Psoas muscle (tissue), 8 donors: ENCODE measurements around the gene POGZ. TPM values are rescaled to one million over a fixed set of nuclear protein-coding genes. Genes with fewer than 3 reads are reported as not detected.

Source experiments
- ATAC-seq, 4 donors: fragments of 200-7000 bp; cut with Tn5 transposase; one replicate each; pipeline ENCODE4 v1.9.1; 2020; ENCODE audit warnings: moderate library complexity in 3 of 4, mild to moderate bottlenecking in 2 of 4
- DNase-seq, 2 donors: peaks; one replicate each; pipeline ENCODE4 v3.0.0-alpha.2; 2020
- H3K27ac ChIP-seq: fragments of 200-600 bp; one replicate; pipeline ENCODE4 v1.8.0; 2022
- H3K27me3 ChIP-seq, 3 donors: fragments of 200-600 bp in 1 of 3; one replicate each; pipeline versions ENCODE4 v1.6.1 to v1.8.0; 2013 to 2022; ENCODE audit warnings: low read length in 2 of 3, mild to moderate bottlenecking in 2 of 3, moderate library complexity in 1 of 3; ENCODE audit not compliant: insufficient read depth in 3 of 3
- H3K36me3 ChIP-seq, 2 donors: fragments of 200-600 bp in 1 of 2; one replicate each; pipeline versions ENCODE4 v1.6.1 to v1.8.0; 2013 to 2022; ENCODE audit warnings: low read depth in 1 of 2, mild to moderate bottlenecking in 1 of 2, moderate library complexity in 1 of 2; ENCODE audit not compliant: insufficient read depth in 1 of 2
- H3K4me1 ChIP-seq: fragments of 200-600 bp; one replicate; pipeline ENCODE4 v1.8.0; 2022
- H3K4me3 ChIP-seq: fragments of 200-600 bp; one replicate; pipeline ENCODE4 v1.8.0; 2022; ENCODE audit warnings: mild to moderate bottlenecking
- H3K9me3 ChIP-seq: fragments of 200-600 bp; one replicate; pipeline ENCODE4 v1.8.0; 2022
- WGBS, 3 donors: extraction: QIAGEN DNeasy Blood & Tissue Kit; methylation state at CpG; one replicate each; pipeline versions ENCODE4 v1.1.6 to v1.1.7; 2013; 5-methylcytosine and 5-hydroxymethylcytosine counted together
- intact Hi-C, 2 donors: fragments of 100-400 bp; cut with DNase I; formaldehyde crosslinking; loops; one replicate each; pipeline versions ENCODE4 v1.11.0 to v1.14.2; 2022
- polyA plus RNA-seq, 3 donors: library from polyadenylated mRNA; stranded (reverse); fragments of 200-250 nt; gene quantifications; one replicate each; pipeline ENCODE4 v1.2.3, GENCODE V29; 2013
- total RNA-seq, 4 donors: library from RNA; stranded (reverse); fragmentation: NEBNext Ultra II Directional in 2 of 4; extraction: Animal tissue kit (Norgen Biotek cat#: 25700) in 2 of 4; gene quantifications; one replicate each; pipeline versions ENCODE4 v1.2.1 to v1.2.4, GENCODE V29; 2021 to 2023
- TF ChIP-seq, protein P1 (sequence below): fragments of 200-600 bp; IDR thresholded peaks from one replicate; pipeline ENCODE4 v1.8.0; 2022; ENCODE audit warnings: antibody characterized with exemption
- donor health status: healthy with polysubstance abuse.
- donor health status: DM: no; HTN: no; CAD: no; lungs with moderate emphysema.
- donor health status: Bipolar disorder and iron deficiency.
- donor health status: healthy.
- donor health status: DM: yes; HTN: yes; CAD: no.
- donor health status: DM: no; HTN: no; CAD: no.
- donor health status: DM: no; HTN: no; CAD: no.
- donor health status: DM: yes; HTN: yes; CAD: no.

The POGZ gene
- total and polyA plus RNA-seq, 7 donors: 6.7 to 45.1 (median 26.5) TPM

DNA sequence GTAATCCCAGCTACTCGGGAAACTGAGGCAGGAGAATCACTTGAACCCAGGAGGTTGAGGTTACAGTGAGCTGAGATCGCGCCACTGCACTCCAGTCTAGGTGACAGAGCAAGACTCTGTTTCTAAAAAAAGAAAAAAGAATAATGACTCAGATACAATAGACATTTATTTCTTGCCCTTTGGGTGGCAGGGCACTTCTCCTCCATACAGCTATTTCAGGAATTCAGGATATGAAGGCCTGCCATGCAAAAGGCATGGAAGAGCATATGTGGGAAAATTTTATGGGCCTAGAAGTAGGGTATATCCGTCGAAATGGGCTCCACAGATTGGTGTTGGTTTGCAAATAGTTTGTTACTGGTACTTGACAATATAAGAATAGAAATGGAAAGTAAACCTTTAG lies 20.2 kb upstream of the POGZ start:
- TF ChIP-seq, protein P1, sequence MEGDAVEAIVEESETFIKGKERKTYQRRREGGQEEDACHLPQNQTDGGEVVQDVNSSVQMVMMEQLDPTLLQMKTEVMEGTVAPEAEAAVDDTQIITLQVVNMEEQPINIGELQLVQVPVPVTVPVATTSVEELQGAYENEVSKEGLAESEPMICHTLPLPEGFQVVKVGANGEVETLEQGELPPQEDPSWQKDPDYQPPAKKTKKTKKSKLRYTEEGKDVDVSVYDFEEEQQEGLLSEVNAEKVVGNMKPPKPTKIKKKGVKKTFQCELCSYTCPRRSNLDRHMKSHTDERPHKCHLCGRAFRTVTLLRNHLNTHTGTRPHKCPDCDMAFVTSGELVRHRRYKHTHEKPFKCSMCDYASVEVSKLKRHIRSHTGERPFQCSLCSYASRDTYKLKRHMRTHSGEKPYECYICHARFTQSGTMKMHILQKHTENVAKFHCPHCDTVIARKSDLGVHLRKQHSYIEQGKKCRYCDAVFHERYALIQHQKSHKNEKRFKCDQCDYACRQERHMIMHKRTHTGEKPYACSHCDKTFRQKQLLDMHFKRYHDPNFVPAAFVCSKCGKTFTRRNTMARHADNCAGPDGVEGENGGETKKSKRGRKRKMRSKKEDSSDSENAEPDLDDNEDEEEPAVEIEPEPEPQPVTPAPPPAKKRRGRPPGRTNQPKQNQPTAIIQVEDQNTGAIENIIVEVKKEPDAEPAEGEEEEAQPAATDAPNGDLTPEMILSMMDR: no peak
- WGBS, 3 donors: 67 to 77% (median 72%) methylated on average over 5 of the region's 5 CpGs
- Histone ChIP-seq H3K27me3 (no peaks in the 10 kb centered on the region), H3K9me3 (no peaks in the 10 kb centered on the region), H3K36me3 (no peaks in the 10 kb centered on the region), H3K4me3 (no peak overlapping the region), H3K4me1 (no peaks in the 10 kb centered on the region), H3K27ac (no peak overlapping the region)
- DNase-seq (no peak), ATAC-seq (no peak)
- intact Hi-C loops: no loop called here

DNA sequence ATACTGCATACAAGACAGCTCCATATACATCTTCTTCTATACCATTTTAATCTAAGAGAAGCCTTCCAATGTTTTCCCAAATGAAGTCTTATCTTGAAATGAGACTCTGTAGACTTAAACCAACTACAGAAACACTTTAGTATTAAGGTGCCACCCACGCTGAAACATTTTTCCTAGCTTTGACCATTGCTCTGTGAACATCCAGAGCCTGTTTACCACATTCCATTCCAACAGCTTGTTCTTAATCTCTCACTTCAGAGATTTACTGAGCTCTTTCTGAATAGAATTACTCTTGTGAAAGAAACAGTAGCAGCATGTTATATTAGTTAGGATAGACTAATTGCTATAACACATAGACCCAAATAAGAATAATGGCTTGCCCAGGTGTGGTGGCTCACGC lies 19.6 kb upstream of the POGZ start:
- 65 to 77% (median 70%) methylated on average over 2 of the region's 2 CpGs for WGBS, 3 donors
- H3K27ac ChIP-seq: no peak overlapping the region
- ATAC-seq (no peak), DNase-seq (no peak)
- no peaks in the 10 kb centered on the region for H3K9me3 ChIP-seq
- H3K4me1 ChIP-seq: no peaks in the 10 kb centered on the region
- H3K27me3 ChIP-seq: no peaks in the 10 kb centered on the region
- H3K4me3 ChIP-seq: no peak overlapping the region
- TF ChIP-seq, protein P1: no peak
- H3K36me3 ChIP-seq: no peaks in the 10 kb centered on the region
- intact Hi-C loops: no loop called here

DNA sequence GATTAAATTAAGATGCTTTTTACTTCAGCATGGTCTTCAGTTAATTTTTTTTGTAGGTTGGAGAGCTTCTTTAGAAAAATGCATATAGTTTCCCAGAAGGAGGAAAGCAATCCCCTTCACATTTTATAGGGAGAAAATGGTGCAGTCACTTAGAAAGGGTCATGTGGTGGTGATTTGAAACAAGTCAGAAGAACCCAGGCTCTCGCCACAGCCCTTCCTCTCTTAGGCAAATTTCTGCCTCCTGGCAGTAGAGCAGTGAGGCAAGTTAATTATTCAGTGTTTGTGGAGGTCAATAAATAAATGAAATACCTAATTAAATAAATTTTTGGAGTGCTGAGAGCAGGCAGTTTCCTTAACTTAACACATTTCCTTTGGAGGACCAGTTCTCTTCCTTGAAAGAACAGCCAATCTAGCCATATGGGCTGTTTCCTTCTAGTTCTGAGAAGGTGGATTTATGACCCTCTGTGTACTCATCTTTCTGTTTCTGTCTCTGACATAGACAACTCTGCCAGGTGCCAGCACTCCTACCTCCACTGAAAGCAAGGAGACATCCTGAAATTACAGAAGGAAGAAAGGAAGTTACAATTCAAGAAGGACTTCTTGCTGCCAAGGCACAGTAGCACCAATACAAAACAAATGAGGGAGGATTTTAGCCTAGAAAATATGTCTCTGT lies 19.0 kb upstream of the POGZ start:
- 86 to 100% (median 87%) methylated on average over 1 of the region's 1 CpG for WGBS, 3 donors
- DNase-seq: no peak

DNA sequence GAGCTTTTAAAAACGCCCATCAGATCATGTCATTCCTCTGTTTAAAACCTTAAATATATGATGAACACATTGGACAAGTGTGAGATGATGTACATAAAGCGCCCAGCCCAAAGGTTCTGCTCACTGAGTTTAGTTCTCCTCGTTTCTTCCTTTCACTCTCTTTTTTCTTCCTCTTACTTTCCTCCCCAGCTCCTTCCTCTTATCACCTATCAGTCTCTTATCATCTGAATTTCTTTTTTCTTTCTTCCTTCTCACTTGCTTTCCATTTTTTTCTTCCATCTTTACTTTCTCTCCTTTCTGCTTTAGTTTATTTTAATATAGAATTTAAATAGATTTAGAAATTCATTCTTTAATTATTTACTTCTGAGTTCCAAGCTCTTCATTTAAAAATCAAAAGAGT lies 17.8 kb upstream of the POGZ start:
- TF ChIP-seq, protein P1: no peak
- Histone ChIP-seq H3K27me3 (no peaks in the 10 kb centered on the region), H3K27ac (no peak overlapping the region), H3K4me3 (no peak overlapping the region), H3K9me3 (no peaks in the 10 kb centered on the region), H3K36me3 (no peaks in the 10 kb centered on the region), H3K4me1 (no peaks in the 10 kb centered on the region)
- 78 to 88% (median 88%) methylated on average over 3 of the region's 3 CpGs for WGBS, 3 donors
- no peak for ATAC-seq
- intact Hi-C loops: no loop called here
- no peak for DNase-seq

More for the DNA sequence above, 19.0 kb upstream of the POGZ start:
- intact Hi-C loops: no loop called here
- Histone ChIP-seq H3K4me3 (no peak overlapping the region), H3K27ac (no peak overlapping the region), H3K4me1 (no peaks in the 10 kb centered on the region), H3K27me3 (no peaks in the 10 kb centered on the region), H3K9me3 (no peaks in the 10 kb centered on the region), H3K36me3 (no peaks in the 10 kb centered on the region)
- no peak for ATAC-seq
- TF ChIP-seq, protein P1: no peak

DNA sequence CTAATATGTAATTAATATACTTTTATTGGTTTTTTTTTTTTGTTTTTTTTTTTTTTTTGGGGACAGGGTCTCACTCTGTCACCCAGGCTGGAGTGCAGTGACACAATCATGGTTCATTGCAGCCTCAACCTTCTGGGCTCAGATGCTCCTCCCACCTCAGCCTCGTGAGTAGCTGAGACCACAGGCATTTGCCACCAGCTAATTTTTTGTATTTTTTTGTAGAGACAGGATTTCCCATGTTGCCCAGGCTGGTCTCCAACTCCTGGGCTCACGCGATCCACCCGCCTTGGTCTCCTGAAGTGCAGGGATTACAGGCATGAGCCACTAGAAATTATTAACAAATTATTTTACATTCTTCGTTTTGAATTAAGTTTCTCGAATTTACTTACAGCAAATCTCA lies 16.8 kb upstream of the POGZ start:
- intact Hi-C loops: no loop called here
- no peaks in the 10 kb centered on the region for H3K36me3 ChIP-seq
- H3K4me1 ChIP-seq: no peaks in the 10 kb centered on the region
- TF ChIP-seq, protein P1: no peak
- H3K4me3 ChIP-seq: no peak overlapping the region
- no peak for ATAC-seq
- no peak for DNase-seq
- WGBS, 3 donors: 83 to 89% (median 85%) methylated on average over 6 of the region's 6 CpGs
- H3K27me3 ChIP-seq: no peaks in the 10 kb centered on the region
- no peak overlapping the region for H3K27ac ChIP-seq
- no peaks in the 10 kb centered on the region for H3K9me3 ChIP-seq
